Vein endothelial cell (primary cell): Measurements from ENCODE around the gene EEF1A2. TPM values are rescaled to one million over a fixed set of nuclear protein-coding genes. Genes with fewer than 3 reads are reported as not detected.

ENCODE experiments used
- total RNA-seq: library from RNA; depleted of rRNA; stranded (reverse); fragments of >200 nt; gene quantifications from 2 replicates; pipeline ENCODE4 v1.2.3, GENCODE V29; 2012

The EEF1A2 gene
- total RNA-seq: 0.67 and 5.6 TPM in 2 replicates

GRCh38 chr20:63498960-63499337 is at the start of gene EEF1A2:
Gene EEF1A2 (minus strand): TSS chr20:63499083. CDS start chr20:63497763, 1,320 bp downstream.

GRCh38 chr20:63547725-63548480 is 49.0 kb upstream of the EEF1A2 start, which contains the start of gene SRMS:
Gene SRMS (minus strand): TSS chr20:63547749. CDS start chr20:63547463, 286 bp downstream.

GRCh38 chr20:63536997-63537524 is 38.2 kb upstream of the EEF1A2 start, which contains the start of gene PTK6:
Gene PTK6 (minus strand): TSS chr20:63537376. CDS start chr20:63537314, 62 bp downstream.

GRCh38 chr20:63520504-63520933 is 21.6 kb upstream of the EEF1A2 start, which contains the start of gene PPDPF:
Gene PPDPF (plus strand): TSS chr20:63520765. CDS start chr20:63521309, 544 bp downstream.

GRCh38 chr20:63471981-63472831 is 26.7 kb downstream of the EEF1A2 start, which contains the start of gene KCNQ2:
Gene KCNQ2 (minus strand): TSS chr20:63472655. CDS start chr20:63472463, 192 bp downstream.

Other genes starting within 250 kb of the EEF1A2 start
- not detected in 2 replicates for gene NKAIN4, start 244.6 kb downstream of the EEF1A2 start, total RNA-seq
- gene ARFGAP1, start 226.3 kb downstream of the EEF1A2 start, total RNA-seq: 61.8 and 68.6 TPM in 2 replicates
- gene COL20A1, start 205.9 kb downstream of the EEF1A2 start, total RNA-seq: not detected in 2 replicates
- not detected in 2 replicates for gene CHRNA4, start 137.7 kb downstream of the EEF1A2 start, total RNA-seq
- not detected in 2 replicates for gene KCNQ2, start 26.4 kb downstream of the EEF1A2 start, total RNA-seq
- 68.5 and 108 TPM in 2 replicates for gene PPDPF, start 21.7 kb upstream of the EEF1A2 start, total RNA-seq
- gene PTK6, start 38.3 kb upstream of the EEF1A2 start, total RNA-seq: not detected in 2 replicates
- not detected in 2 replicates for gene SRMS, start 48.7 kb upstream of the EEF1A2 start, total RNA-seq
- gene FNDC11, start 55.1 kb upstream of the EEF1A2 start, total RNA-seq: 1.3 and 1.8 TPM in 2 replicates
- gene HELZ2, start 75.2 kb upstream of the EEF1A2 start, total RNA-seq: 38.2 and 47.0 TPM in 2 replicates
- 10.8 and 12.4 TPM in 2 replicates for gene GMEB2, start 128.0 kb upstream of the EEF1A2 start, total RNA-seq
- gene STMN3, start 154.3 kb upstream of the EEF1A2 start, total RNA-seq: 0.57 and 5.6 TPM in 2 replicates
- gene RTEL1, start 159.2 kb upstream of the EEF1A2 start, total RNA-seq: 13.7 and 17.8 TPM in 2 replicates
- 22.1 and 41.5 TPM in 2 replicates for gene TNFRSF6B, start 197.6 kb upstream of the EEF1A2 start, total RNA-seq
- gene ARFRP1, start 208.9 kb upstream of the EEF1A2 start, total RNA-seq: 22.9 and 28.1 TPM in 2 replicates
- 18.0 and 25.2 TPM in 2 replicates for gene ZGPAT, start 209.0 kb upstream of the EEF1A2 start, total RNA-seq
- 2.9 and 3.7 TPM in 2 replicates for gene LIME1, start 237.6 kb upstream of the EEF1A2 start, total RNA-seq
- gene SLC2A4RG, start 240.7 kb upstream of the EEF1A2 start, total RNA-seq: 26.7 and 35.9 TPM in 2 replicates